ENCODE data around the gene EMP3. TPM values are rescaled to one million over a fixed set of nuclear protein-coding genes. Genes with fewer than 3 reads are reported as not detected.

EMP3 gene
- total and polyA plus RNA-seq, 2 of the 4 experiments (the other 2 are of a cell fraction): 147 to 632 TPM

DNA sequence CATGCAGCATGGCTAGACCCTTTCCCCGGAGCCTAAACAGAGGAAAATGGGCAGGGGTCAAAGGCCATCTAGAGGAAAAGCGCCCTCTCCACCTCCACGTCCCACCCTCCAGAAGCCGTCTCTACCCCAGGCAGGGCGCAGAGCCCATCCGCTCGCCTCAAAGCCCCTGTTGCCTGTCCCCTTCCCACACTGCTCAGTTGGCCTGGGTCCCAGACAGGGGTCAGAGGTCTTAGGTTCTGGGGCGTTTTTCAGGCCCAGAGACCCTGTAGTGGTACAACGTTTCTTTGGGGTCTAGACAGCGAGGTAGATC lies 38.1 kb downstream of the EMP3 start:
- peaks cover 0 to 7% of the 10 kb centered on the region in 2 experiments; a peak in 1 of 4 replicates for H3K79me1 ChIP-seq (ENCODE audit: low read depth in 1 of 2, low read length in 2 of 2)
- peak overlapping the region; percentile 97 for H2AK5ac ChIP-seq (ENCODE audit: low read depth, low read length)
- BruUV-seq (replicated peaks): no TSS peak
- H3K36me3 ChIP-seq (ENCODE audit: control insufficient read depth, insufficient read depth, low read length): no peaks in the 10 kb centered on the region
- H2BK15ac ChIP-seq (ENCODE audit: low read depth, low read length): no peak overlapping the region
- H3K27me3 ChIP-seq (ENCODE audit: control insufficient read depth, insufficient read depth, low read length): no peaks in the 10 kb centered on the region
- H4K91ac ChIP-seq (ENCODE audit: insufficient read depth, low read depth, low read length): peak overlapping the region; percentile 88
- peak overlapping the region; percentile 97 for H2AFZ ChIP-seq (replicated peaks; ENCODE audit: low read length, poor library complexity)
- no peaks in the 10 kb centered on the region for H3K4me1 ChIP-seq (ENCODE audit: control insufficient read depth, insufficient read depth, low read length)
- peak overlapping the region; percentile 64 for H3K27ac ChIP-seq (ENCODE audit: insufficient read depth, low read length)
- peak overlapping the region; percentile 77 for H3K56ac ChIP-seq (ENCODE audit: extremely low read depth, insufficient read depth, low read length)
- H2BK5ac ChIP-seq (ENCODE audit: low read depth, low read length, poor library complexity, severe bottlenecking): peak overlapping the region; percentile 69
- dilution Hi-C loops (cut with HindIII; ENCODE audit: low sequenced_read_pairs, unreplicated experiment): no loop called here
- ChIA-PET CTCF (interaction anchor here (0.5 to 0.8 kb wide), 3 partner anchors 10 to 39 kb away, joined by 3 to 4 read pairs (median 3); partner anchors contain the start of gene KDELR1), POLR2A (ENCODE audit: unreplicated experiment) (no interaction called here)
- peak overlapping the region; percentile 42 for H3K4me3 ChIP-seq (ENCODE audit: insufficient read depth, low read depth, low read length)
- peak overlapping the region; percentile 95 for H3K14ac ChIP-seq (replicated peaks; ENCODE audit: low read depth, low read length)
- H3K9ac ChIP-seq (ENCODE audit: low read depth, low read length): peak overlapping the region; percentile 67
- ATAC-seq (ENCODE audit: low read depth) (peak; percentile 10), DNase-seq (no peak)
- H3K4me2 ChIP-seq (ENCODE audit: low read depth, low read length): peak overlapping the region; percentile 79
- no peaks in the 10 kb centered on the region; the same call in 1 of the 2 replicates for H3K9me1 ChIP-seq (ENCODE audit: insufficient read depth, low read length)
- peak overlapping the region; percentile 45 for H3K23ac ChIP-seq (ENCODE audit: low read depth, low read length)
- in situ Hi-C loops (cut with MboI; ENCODE audit: low sequenced_read_pairs): no loop called here
- H4K20me1 ChIP-seq (ENCODE audit: insufficient read depth, low read length): no peaks in the 10 kb centered on the region
- no peak overlapping the region for H2BK20ac ChIP-seq (ENCODE audit: low read depth, low read length)
- H3K9me3 ChIP-seq (ENCODE audit: control insufficient read depth, insufficient read depth, low read length): no peaks in the 10 kb centered on the region
- peak overlapping the region; percentile 89 for H3K4ac ChIP-seq (ENCODE audit: low read depth, low read length)
- peak overlapping the region; percentile 95 to 99 for H4K8ac ChIP-seq (ENCODE audit: low read depth in 2 of 2, low read length in 2 of 2)
- H2AK9ac ChIP-seq (replicated peaks; ENCODE audit: low read depth, low read length, poor library complexity): peak overlapping the region; percentile 96
- peak overlapping the region; percentile 8 for H3K18ac ChIP-seq (ENCODE audit: low read depth, low read length)
- WGBS, 2 experiments (ENCODE audit: extremely low coverage in 2 of 2, insufficient read length in 1 of 2): 0% methylated on average over 1 of the region's 10 CpGs; no CpG with 5 or more reads in 1 of the 2 experiments
- intact Hi-C loops (cut with micrococcal nuclease): no loop called here
- TF ChIP-seq RCOR1 (IDR thresholded peaks at IDR 0.05; ENCODE audit: insufficient replicate concordance, low read length): no peak
- no peak for TF ChIP-seq CTCF (conservative IDR thresholded peaks at IDR 0.05; ENCODE audit: low read depth, low read length)
- TF ChIP-seq RAD21 (IDR thresholded peaks at IDR 0.05; ENCODE audit: low read length): no peak
- no peak for TF ChIP-seq RFX5 (IDR thresholded peaks at IDR 0.05; ENCODE audit: low read depth, low read length)
- TF ChIP-seq, protein P1, sequence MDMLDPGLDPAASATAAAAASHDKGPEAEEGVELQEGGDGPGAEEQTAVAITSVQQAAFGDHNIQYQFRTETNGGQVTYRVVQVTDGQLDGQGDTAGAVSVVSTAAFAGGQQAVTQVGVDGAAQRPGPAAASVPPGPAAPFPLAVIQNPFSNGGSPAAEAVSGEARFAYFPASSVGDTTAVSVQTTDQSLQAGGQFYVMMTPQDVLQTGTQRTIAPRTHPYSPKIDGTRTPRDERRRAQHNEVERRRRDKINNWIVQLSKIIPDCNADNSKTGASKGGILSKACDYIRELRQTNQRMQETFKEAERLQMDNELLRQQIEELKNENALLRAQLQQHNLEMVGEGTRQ (IDR thresholded peaks at IDR 0.05; ENCODE audit: low read depth, low read length): no peak
- TF ChIP-seq POLR2A (IDR thresholded peaks at IDR 0.05; ENCODE audit: low read depth, low read length): no peak
- TF ChIP-seq MAFK (IDR thresholded peaks at IDR 0.05; ENCODE audit: low read depth, low read length): no peak
- TF ChIP-seq NFE2L2 (IDR thresholded peaks at IDR 0.05; ENCODE audit: low read depth, low read length): no peak
- TF ChIP-seq, protein P2, sequence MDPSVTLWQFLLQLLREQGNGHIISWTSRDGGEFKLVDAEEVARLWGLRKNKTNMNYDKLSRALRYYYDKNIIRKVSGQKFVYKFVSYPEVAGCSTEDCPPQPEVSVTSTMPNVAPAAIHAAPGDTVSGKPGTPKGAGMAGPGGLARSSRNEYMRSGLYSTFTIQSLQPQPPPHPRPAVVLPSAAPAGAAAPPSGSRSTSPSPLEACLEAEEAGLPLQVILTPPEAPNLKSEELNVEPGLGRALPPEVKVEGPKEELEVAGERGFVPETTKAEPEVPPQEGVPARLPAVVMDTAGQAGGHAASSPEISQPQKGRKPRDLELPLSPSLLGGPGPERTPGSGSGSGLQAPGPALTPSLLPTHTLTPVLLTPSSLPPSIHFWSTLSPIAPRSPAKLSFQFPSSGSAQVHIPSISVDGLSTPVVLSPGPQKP (IDR thresholded peaks at IDR 0.05; ENCODE audit: borderline replicate concordance, low read depth, low read length): no peak
- TF ChIP-seq CEBPB (IDR thresholded peaks at IDR 0.05; ENCODE audit: low read depth, low read length): no peak
- TF ChIP-seq BHLHE40 (IDR thresholded peaks at IDR 0.05; ENCODE audit: low read depth, low read length): no peak
- TF ChIP-seq MAZ (IDR thresholded peaks at IDR 0.05; ENCODE audit: borderline replicate concordance, low read depth, low read length): no peak
- no peak for TF ChIP-seq CHD1 (IDR thresholded peaks at IDR 0.05; ENCODE audit: low read depth, low read length)
- no peak for TF ChIP-seq SMC3 (IDR thresholded peaks at IDR 0.05; ENCODE audit: low read depth, low read length)
- TF ChIP-seq MXI1 (IDR thresholded peaks at IDR 0.05; ENCODE audit: borderline replicate concordance, low read depth, low read length): no peak
- H2BK120ac ChIP-seq (ENCODE audit: low read depth, low read length): no peak overlapping the region
- H4K5ac ChIP-seq (ENCODE audit: low read depth, low read length): peak overlapping the region; percentile 76

Measured in IMR-90 (cell line).